GM19468 (cell line): ENCODE results near the gene SEZ6.

Experiments
- ATAC-seq: cut with Tn5 transposase; IDR thresholded peaks from one replicate; pipeline ENCODE4 v1.9.1; 2021; ENCODE audit warnings: mild to moderate bottlenecking, moderate library complexity, moderate number of reproducible peaks; ENCODE audit not compliant: unreplicated experiment; ENCODE audit errors: extremely low read depth

SEZ6 gene

DNA sequence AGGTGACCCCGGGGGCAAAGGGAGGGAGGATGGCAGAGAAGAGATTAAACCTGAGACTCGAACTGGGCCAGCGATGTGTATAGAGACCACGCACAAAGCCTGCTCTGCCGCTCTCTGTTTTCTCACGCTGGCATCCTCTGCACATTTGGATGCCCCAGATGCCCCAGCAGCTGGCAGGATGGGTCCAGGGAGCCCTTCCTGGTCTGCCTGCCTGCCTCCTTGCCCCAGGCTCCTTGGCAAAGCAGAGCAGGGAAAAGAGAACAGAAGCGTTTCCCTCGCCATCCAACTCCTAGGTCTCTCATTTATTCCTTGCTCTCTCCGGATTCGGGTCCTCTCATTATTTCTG, 31.9 kb upstream of the SEZ6 start:
- ATAC-seq: no peak

DNA sequence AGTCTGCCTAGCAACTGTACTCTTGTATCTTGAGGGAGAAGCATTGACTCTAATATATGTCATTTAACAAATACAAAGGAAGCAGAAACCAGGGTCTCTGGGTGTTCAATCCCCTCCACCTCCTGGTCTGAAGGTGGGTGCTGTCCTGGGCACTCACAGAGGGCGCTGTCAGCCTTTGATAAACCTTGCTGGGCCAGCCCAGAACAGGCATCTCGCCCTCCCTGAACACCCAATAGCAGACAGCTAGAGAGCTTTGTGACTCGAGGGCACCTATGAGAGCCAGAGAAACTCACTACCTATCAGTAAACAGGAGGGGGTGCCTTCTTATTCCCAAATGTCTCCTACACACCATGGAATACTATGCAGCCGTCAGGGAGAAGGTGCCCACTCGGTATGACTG, 30.8 kb upstream of the SEZ6 start:
- no peak for ATAC-seq

DNA sequence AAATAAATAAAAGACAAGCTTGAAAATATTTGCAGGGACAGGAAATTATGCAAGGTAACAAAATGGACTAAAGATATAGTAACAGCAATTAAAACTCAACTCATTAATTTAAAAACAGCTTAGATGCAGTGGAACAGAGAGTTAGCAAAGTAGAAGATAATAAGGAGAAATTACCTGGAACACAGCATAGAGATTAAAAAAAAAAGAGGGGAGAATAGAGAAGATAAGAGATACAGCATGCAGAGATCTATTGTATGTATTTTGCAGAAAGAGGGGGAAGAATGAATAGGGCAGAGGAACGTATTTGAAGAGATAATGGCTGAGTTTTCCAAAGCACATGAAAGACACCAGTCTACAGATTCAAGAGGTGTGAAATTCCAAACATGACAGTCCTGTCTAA, 28.7 kb upstream of the SEZ6 start:
- no peak for ATAC-seq

DNA sequence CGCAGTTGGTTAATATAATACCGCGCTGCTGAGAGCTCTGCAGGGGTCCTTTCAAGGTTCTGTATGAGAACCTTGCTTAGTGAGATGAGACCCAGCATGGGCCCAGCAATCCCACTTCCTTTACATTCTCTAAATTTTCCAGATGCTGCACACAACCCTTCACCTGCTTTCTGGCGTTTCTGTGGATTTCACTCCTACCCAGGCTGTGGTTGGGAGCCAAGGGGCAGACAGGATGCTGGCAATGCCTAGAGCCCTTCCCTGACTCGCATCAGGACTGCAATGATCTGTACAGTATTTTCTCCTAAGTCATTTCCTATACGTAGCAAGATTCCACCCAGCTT, 27.0 kb upstream of the SEZ6 start:
- ATAC-seq: no peak

DNA sequence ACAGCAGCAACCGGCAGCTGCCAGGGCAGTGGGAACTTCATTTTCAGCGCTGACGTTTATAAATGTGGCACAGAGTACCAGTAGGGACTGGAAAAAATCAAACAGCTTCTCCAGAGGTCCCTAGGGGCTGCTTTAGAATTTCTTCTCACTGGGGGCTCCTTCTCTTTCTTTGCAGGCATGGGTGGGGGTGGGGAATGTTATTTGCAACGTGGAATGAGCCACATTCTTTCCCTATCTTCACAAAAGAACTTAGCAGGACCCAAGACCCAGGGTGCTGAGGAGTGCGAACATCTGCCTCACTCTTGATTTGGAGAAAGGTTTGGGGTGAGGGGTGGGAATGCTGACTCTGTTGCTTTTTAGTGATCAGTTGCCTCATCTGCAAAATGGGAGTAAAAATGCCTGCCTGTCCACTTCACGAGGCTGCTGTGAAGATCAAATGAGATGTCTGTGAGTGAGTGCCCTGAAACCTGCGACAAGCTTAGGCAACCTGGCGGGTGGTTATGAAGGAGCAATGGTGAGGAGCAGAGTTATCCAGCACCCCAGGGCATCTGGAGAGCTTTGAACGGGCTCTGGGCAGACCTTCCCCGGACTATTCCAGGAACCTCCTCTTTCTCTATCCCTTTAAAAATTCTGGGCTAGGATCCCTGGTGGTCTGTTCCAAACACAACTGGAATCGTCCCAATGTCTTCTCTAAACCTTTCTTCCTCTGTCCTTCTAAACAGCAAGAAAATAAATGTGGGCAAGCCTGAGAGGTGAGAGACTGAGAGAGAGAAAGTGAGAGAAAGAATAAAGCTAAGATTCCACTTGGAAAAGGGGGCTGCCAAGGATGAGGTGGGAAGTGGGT, 26.4 kb upstream of the SEZ6 start:
- no peak for ATAC-seq

DNA sequence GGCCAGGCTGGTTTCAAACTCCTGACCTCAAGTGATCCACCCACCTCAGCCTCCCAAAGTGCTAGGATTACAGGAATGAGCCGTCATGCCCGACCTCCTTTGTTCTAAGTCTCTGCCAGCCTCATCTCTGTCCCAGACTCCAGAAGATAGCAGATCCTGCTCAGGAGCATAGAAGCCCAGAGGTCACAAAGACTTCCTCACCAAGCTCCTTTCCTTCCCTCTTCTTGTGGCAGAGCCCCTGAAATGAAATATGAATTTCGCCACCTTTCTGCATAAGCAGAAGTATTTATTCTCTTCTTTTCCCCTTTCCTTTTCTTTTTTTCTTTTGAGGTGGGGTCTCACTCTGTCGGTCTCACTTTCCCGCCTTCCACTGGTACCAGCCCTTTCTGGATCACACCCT, 25.7 kb upstream of the SEZ6 start:
- ATAC-seq: no peak

DNA sequence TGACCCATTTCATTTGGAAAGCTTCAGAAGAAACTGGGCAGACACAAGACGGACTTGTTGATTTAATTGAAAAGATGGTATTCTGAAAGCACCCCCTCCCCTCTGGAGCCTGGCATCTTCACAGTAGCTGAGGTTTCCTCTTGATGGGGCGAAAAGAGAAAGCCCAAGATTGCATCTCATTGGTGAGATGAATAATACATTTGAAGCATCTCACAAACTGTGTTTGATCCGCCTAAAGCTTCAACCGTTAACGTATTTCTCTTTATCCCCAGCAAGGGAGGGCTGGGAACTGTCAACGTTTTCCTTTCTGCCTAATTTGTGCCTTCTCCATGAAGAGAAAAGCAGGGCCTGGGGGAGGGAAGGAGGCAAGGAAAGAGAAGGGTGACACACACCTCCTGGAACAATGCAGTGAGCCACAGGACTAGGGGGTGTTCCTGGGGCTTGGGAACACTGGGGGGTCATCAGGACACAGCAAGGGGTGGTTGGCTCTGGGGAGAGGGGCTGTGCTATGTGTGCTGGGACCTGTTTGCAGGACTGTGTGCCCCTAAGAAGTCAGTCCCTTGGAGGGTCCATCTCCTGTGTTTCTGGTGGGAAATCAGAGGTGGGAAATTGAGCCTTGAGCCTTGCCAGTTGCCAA, 18.6 kb upstream of the SEZ6 start:
- ATAC-seq: no peak

DNA sequence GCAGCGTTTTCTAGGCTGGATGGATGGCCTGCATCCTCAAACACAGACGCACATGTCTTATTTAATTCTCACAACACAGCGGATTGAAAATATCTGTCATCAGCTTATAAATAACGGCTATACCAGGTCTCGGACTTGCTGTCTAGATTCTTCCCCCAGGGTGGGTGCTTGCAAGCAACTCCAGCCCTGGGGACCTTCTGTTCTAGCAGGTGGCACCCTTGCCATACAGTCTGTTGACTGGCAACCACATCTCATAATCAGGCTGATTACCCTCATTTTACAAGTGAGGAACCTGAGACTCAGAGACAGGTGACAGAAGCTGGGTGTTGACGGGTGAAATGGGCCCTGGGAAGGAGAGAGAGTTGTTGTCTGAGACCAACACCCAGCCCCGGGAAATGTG, 16.2 kb upstream of the SEZ6 start:
- no peak for ATAC-seq

DNA sequence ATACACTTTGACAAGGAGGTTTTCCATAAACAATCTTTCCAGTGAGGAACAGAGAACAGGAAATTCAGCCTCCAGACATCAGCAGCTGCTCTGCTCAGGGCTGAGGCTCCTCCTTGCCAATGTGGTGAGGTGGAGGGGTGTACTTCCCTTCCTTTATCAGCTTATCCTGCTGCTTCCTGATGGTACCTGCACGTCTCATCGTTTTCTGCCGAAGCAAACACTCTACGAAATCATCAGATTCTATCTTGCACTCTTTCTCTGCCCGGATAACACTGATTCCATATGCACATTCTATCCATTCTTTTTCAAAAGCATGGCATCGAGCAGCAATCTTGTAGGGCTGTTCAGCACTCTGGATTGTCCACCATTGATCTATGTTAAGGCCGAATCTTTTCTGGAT, 15.4 kb upstream of the SEZ6 start:
- ATAC-seq: no peak

DNA sequence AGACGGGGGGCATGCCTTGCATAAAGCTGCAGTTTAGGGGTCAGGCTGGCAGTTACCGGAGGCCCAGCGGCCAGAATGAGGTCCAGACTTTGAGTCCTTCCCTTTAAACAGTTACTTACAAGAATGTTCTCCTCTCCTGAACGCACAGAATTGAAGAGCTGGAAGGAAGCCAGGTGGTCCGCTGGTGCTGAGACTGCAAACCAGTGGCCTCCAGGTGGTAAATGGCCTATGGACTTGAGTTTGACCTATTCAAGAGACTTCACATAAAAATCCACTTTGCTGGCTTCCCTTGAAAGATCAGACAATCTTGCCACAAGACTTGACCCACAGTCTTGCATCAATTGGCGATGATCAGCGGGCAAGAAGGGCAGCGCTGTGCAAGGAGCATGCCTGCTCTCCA, 14.7 kb upstream of the SEZ6 start:
- no peak for ATAC-seq

DNA sequence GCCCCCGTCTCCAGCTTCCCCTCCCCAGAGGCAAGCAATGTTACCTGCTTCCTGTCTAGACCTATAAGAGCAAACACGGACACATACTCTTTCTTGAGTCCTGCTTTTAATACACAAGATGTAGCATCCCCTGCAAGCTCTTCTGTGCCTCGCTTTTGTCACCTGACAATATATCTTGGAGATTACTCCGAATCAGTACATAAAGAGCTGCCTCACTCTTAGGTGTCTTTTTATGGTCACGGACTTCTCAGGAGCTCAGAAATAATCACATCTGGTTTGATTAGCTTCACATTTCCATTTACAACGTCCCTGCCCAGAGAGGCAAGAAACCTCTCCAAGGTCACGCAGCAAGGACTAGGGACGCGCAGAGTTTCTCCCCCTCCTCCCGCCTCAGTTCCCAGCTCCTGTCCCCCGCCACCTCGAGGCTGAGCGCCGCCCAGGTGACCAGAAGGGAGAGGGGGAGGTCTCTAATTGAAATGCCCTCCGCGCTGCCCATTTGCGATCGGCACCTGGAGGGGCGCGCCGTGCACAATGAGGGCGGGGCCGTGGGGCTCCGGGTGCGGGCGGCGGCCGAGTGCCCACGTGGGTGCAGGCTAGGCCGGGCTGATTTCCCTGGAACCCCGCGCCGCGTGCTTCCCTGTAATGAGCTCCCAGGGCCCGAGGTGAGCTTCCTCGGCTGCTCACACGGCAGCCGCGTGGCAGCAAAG, 13.8 kb upstream of the SEZ6 start:
- ATAC-seq: no peak

DNA sequence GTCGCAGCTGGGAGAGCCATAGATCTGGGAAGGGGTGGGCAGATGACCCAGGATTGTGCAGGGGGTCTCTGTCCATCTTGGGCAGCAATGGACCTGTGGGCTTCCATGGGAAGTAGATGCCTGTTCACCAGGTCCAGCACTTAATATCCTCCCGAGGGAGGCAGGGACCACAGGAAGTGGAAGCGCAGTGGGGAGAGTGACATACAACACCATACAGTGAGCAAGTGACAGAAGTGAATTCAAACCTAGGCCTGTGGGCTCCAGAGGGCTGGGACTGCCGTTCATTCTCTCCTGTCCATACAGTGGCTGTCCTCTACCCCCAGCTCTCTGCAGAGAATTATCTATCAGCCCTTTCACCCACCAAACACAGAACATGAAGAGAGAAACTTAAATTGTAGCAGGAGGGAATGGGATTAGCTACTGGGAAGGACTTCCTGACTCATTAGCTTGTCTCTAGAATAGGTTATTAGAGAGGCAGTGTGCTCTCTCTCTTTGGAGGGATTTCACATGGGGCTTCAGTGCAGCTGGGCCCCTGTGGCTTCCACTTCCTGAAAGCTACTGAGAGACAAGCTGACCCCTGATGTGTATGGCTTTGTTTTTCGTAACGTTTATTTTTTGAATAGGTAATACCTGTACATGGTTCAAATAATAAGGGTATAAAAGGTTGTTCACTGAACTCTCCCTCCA, 13.1 kb upstream of the SEZ6 start:
- no peak for ATAC-seq

DNA sequence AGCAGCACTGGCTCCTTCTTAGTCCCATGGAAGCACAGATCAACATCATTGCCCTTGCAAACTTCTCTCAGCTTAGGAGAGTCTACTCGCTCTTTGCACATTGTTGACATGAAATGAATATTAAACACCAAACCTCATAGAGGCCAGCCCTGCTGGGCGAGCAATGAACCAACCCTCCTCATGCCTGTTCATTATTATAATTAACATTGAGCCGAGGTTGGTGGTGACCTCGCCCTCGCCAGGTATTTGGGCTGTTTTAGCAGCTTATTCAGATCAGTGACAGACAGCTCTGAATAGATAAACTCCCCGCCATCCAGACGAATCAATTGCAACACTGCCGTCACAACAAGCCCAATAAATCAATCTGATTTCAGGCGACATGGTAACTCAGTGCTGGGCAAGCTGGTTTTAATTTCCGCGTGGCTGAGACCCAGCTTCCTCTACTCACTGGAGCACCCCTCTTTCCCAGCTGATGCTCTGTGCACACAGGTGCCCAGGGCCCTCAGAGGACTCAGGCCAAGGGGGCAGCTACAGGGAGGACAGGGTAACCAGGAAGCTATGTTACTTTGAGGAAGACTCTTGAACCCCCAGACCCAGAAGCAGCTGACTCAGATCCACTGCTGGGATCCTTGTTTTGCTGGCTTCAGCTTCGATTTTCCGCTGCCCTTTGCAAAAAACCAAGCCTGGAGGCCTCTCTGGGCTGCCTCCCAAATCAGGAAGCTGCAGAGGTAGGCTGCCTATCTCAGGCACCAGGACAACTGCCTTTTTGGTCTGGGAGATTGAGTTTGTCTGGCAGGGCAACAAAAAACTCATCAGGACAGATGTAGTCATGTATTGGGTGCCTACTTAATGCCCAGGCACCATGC, 10.7 kb upstream of the SEZ6 start:
- no peak for ATAC-seq

DNA sequence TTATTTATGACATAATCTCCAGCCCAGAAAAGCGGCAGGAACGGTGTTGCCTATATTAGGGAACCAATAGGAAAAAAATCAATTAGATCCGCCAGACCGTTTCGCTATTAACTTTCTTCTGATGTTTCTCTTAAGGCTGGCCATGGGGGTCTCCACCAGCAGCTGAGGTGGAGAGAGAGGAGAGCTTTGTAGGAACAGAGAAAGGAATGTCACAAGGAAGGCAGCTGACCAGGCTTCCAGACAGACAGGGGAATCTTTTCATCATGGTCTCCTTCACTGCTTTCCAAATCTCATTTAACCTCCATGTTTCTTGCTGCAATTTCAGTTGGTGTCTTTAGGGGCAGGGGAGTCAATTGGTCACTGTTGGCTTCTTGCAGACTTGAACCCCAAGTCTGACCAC, 8.9 kb upstream of the SEZ6 start:
- no peak for ATAC-seq

DNA sequence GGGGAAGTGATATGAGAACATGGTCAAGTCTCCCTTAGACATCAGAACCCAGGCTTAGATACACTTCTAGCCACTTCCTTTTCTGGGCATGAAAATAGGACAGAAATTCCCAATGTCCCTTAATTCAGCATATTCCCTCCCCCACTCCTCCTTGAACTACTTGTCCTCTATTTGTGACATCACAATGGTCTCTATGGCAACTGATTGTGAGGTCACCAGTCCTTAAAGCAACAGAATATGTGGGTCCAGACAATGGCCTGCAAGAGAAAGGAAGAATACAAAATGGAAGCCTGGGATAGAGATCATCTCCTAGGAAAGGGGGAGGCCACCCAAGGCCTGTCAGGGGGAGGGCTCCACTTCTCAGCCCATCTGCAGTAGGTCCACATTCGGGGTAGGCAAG, 6.7 kb upstream of the SEZ6 start:
- ATAC-seq: no peak

DNA sequence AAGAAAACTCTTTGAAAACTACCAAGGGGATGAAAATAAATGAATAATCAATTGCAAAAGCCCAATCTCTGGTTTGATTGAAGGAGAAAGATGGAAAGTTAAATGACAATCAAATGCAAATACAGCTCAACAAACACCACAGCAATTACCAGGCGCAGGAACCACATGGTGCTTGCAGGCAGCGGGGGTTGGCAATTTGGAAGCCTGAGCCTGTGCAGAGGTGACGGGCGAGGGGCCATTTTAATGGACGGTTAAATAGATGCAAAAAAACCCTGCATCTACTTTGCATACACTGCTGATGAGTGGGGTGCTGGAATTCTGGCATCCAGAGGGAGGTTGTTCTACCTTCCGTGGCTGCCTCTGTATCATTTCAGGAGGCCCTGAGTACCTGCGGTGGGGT, 4.8 kb upstream of the SEZ6 start:
- ATAC-seq: no peak

DNA sequence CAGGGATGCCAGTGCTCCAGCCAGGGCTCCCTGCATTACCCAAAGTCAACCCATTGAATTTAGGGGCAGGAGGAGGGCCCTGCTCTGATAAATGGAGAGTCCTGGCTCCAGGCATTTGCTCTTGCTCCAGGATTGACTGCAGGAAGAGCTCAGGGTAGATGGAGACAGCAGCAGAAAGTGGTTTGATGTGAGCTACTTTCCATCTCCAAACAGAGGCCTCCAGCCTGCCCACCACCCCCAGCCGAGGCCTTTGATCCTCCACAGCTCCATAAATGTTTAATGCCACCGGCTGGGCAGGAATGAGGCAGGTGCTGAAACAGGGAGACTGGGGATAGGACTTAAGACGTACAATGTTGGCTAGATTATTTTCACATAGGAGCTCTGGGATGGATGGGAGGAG, 4.3 kb upstream of the SEZ6 start:
- no peak for ATAC-seq

DNA sequence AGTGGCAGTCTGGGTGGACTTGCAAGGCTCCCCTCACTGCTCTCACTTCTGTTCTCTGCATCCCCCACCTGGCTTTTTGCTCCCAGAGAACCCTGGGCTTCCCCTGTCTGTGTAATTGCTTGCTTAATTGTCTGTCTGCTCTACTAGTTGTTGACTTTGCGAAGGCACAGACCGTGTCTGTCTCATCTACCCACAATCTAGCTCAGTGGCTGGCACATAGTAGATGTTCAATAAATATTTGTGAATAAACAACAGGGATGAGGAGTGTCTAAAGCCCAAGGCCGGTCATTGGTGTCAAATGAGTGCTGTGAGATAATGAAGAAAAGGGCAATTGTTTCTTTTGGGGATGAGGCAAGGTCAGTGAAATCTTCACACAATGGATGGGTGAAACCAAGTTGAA, 2.8 kb upstream of the SEZ6 start:
- ATAC-seq: no peak

DNA sequence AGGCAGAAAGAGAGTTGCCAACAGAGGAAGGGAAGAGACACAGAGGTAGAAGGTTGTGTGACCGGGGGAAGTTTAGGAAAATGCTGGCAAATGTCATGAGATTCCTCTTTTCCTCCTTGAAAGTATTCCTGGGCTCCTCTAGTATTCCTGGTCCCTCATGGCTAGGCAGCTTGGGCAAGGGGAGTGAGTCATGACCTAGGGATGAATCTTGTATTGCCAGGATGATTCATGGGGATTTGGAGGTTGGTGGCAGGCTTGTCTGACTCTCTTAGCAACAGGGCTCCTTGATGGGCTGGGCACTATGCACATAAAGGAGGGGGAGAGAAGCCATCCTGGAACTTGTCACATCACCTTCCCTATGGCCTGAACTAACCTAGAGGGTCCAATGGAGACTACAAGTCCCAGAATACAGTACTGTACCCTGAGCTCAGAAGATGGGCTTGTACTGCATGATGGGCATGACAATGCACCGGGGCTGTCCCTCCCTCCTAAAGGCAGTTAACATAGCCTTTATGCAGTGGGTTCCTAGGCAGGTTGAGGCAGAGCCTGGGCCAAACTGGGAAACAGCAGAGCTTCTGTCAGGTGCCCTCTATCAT, 2.1 kb upstream of the SEZ6 start:
- no peak for ATAC-seq

DNA sequence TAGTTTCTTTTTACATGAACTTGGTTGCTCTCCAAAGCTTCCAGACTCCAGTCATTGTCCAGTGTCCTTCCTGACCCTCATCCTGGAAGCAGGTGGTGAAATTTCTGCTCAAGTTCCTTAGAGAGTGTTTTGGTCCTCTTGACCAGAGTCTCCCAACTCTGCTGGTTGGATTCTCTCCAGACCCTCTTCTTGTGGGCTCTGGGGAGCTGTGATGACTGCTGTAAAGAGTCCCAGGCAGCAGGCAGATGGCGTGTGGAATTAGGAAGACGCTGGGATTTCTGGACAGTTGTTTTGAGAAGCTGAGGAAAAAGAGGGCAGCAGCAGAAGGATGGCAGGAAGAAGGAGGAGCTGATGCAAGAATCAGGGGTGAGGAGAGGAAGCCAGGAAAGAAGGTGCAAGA, 1.6 kb upstream of the SEZ6 start:
- no peak for ATAC-seq
